ENCODE data around the gene ADAD2. TPM values are rescaled to one million over a fixed set of nuclear protein-coding genes. Genes with fewer than 3 reads are reported as not detected.
A peak's percentile ranks its signal among the peaks of the same experiment; 100 is the strongest.

ADAD2 gene
- total RNA-seq, 1 experiment from 2014 or later = not detected

DNA sequence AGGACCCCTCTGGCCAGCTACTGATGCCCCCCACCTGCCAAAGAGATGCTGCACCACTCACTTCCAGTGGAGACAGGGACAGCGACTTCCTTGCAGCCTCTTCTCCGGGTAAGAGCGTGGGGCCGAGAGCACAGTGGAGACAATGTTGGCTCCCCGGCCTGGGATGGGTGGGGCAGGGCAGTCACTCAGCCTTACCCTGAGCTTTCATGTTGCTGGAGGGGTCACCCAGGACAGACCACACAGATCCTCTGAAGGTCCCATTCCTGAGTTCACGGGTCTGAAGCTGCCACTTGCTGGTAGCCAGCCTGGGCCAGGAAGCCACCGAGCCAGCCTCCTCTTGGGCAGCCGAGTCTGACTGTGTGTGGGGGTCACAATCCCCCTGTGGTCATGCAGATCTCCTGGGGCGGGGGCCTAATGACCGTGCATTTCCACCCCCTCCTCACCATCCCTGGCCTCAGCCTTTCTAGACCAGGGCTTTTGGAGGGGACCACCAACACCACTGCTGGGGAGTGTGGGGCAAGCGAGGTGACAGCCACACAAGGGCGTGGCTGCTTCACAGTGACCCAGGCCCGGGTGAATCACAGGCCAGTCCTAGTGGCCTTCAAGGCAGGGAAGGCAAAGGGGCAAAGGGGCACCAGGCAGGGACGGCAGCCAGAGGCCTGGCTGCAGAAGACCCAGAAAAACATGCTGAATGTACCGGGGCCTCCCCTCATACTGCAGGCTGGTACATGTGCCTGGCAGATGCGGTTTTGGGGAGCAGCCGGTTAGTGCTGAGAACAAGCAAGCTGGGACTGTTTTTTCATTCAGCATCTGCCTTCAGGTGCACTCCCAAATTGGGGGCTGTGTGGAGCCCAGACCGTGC is 14.5 kb upstream of the ADAD2 start:
- no peak for DNase-seq (ENCODE audit: low read depth)

DNA sequence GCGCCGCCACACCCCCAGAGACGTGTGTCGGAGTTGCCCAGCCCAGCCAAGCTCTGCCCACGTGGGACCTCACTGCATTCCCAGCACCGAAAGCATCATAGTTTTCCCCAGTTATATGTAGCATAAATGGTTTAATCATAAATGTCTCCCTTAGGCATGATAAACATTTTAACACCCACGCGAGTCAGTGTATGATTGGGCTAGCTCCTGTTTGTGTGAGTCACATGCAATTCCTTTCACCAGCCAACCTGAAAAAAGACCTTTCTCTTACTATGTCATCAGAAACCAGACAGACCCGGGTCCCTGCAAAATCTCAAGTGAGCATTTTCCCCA is 13.2 kb upstream of the ADAD2 start:
- no peak for DNase-seq (ENCODE audit: low read depth)

DNA sequence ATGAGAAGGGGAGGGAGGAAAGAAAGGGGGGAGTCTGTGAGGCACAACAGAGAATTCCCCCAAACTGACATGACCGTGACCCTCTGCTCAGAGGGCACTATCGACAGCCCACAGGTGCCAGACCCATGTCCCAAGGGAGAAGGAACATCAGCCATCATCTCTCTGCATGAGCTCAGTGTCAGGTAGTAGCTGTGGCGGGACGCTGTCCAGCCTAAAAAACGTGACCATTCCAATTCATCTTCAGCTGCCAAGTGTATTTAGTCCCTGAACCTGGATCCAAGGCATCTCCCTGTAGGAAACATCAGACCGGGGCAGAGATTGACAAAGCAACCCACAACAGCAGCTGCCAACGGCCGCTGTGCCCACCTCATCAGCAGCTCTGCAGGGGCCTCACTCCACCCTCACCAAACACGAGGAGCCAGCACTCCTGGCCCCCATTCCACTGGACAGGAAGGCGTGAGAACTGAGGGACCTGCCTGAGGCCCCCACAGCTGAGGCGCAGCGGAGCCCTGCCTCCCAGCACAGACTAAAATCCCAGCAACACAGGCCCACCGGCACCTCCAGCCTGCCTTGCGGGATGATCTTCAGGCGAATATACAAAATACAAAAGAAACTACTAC is 12.7 kb upstream of the ADAD2 start:
- DNase-seq (ENCODE audit: low read depth) = no peak

DNA sequence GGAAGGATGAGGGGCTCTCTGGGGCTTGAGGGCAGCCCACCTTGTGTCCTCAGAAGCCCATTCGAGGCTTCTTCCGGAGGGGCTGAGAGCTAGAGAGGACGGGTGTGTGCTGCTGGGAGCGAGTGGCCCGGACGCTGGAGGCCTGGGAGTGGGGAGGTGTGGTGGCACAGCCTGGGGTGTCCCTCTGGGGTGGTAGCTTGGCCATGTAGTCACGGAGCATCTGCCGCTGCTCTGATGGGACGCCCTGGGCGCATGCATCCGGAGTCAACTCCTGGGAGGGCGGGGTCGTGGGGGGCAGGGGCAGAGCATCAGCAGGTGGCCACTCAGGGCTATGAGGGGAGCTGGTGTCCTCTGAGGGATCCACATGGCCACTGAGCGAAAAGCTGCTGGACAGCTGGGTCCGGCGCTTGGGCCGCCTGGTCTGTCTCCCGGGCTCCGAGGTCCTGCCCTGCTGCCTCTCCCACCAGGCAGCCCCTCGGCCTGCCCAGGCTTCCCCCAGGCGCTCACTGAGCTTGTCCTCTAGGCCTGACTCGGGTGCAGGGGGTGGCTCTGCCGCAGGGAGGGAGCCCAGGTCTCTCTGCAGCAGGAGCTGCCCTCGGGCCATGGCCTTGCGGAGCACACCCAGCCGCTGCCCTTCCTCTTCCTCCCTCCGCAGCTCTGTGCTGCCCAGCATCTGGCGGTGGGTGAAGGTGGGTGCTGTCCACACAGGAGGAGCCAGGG is 11.9 kb upstream of the ADAD2 start:
- DNase-seq (ENCODE audit: low read depth) = no peak

DNA sequence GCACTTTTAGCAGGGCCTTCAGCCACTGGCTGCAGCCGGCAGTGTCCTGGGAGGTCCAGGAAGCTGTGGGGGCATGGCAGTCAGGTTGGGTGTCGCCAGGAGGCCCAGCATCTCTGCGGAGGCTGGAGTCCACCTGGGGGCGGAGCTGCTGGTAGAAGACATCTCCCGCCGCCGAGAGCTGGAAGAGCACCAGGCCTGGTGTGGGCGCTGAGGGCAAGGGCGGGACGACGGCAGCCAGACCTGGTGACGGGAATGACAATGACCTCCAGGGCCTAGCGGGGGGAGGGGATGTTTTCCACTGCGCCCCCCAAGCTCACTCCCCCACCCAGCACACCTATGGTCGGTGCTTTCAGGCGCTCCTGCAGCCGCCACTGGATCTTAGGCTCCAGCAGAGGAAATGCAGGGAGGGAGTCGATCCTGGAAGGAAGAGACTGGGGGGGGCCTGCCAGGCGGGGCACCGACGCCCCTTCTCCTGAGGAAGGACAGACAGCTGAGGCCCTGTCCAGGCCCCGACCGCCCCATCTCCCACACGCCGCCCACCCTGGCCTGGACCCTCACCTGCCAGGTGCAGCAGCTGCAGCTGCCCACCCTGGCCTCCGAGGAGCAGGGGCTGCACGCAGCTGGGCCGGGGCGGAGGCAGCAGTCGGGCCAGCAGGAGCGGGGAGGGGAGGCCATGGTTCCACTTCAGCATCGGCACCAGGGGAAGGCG is 11.2 kb upstream of the ADAD2 start:
- DNase-seq (ENCODE audit: low read depth) = no peak

DNA sequence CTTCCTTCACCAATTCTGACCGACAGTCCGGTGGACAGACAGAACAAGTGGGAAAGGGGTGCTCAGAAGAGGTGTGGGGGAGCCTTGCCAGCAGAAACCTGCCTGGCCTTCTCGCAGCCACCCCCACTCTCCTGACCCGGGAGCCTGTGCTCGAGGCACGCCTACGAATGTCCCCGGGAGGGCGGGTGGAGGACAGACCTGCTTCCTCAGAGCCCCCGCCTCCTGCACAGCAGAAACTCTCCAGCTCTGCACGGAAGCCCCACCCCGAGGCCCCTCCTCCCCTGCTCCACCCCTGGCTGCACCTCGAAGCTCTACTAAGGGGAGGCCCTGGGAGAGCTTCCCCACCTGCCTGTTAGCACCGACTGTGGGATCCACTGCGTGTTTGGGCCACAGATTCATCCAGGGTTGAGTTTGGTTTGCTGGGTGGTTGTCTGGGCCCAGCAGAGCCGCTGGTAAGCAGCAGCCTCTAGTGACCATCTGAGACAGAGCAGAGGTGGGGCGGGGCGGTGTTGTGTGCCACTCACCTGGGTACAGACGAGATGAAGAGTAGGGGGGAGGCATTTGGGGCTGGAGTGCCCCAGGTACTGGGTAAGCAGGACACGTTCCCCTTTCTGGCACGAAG is 10.3 kb upstream of the ADAD2 start:
- no peak for DNase-seq (ENCODE audit: low read depth)

DNA sequence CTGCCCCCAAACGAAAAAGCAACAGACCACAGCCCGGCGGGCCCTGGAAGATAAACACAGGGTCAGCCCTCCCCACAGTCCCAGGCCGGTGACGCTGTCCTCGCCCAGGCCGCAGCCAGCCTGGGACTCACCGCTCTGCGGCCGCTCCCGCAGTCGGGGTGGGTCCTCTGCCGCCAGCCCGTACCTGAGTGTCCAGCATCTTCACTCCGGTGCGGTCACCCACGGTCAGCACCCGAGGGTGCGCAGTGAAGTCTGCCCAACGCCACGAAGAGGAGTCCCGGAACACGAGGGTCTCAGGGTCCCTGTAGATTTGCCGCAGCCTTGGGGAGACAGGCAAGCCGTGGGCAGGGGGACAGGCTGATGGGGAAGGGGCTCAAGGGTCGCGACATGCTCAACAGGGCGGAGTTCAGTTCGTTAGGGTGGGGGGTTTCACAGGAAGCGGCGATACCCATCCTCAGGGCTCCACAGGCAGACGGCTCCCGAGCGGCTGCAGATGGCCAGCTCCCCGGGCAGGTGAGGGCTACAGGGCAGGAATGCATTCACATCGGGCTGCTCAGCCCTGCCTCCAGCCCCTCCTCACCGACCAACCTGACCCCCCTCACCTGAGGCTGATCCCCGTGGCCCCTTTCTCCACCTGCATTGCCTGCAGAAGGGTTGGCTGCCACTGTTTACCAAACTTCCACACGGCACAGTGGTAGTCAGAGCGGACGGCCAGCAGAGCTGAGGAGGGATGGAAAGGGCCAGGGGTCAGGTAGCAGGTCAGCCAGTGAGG is 9.6 kb upstream of the ADAD2 start:
- no peak for DNase-seq (ENCODE audit: low read depth)

DNA sequence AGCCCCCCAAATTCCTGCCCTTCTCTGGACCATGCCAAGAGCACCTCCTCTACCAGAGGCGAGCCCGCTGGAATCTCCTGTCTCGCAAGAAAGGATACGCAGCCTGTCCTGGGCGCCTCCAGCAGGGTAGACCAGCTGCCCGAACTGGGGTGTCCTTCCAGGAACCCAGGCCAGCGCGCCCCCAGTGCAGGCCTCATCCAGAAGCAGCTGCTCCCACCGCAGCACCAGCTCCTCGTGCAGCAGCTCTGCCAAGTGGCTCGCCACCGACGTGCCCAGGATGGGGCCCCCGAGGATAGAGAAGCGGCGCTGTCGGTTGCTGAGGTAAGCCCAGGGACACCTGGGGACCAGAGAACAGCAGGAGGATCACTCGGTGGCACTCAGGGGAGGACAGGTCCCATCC is 8.9 kb upstream of the ADAD2 start:
- DNase-seq (ENCODE audit: low read depth) = no peak

DNA sequence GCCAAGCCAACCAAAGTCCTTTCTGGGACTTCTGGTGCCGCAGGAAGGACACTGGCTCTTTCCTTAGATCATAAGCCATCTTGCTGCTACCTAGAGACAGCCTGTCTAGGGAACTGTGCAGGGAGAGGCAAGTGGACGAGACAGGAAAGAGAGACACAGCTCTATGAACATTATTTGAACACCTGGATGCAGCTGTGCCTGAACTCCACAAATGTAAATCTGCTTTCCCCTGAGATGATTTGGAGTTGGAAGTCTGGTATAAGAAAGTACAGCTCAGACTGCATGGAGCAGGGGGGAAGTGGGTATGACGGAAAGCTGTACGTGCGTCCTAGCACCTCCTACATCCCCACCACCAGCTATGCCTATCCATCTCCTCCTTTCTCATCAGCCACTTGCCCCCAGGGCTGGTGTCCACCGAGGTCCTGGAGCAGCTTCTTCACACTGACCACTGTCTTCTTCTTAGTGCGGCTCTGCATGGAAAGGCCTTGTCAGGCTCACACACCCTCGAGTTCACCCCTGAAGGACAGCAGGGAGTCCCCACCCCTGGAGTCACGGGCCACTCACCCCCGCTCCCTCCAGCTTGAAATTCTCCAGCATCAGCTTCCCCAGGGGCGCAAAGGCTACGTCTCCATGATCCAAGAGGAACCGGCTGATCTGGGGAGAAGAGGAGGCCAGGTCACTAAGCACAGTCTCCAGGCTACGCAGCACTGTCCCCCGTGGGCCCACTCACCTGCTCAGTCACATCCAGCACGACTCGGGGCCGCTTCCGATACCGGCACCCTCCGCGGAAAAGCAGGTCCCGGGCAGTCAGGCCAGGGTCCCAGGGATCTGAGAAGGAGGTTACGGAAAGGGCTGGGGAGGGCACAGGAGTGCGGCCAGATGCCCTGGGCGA is 8.0 kb upstream of the ADAD2 start:
- no peak for DNase-seq (ENCODE audit: low read depth)

DNA sequence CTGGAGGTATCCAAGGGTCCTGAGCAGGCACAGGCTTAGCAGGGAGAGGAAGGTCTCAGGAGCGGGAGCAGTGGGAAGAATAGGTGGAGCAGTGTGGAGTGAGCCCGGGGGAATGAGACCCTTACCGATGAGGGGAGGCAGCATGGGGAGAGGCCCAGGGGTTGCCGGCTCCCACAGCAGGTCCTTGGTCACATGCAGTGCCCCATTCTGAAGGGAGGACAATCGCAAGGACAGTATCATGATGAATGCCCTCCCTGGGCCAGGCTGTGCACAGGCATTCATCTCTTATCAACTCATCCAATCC is 7.4 kb upstream of the ADAD2 start:
- no peak for DNase-seq (ENCODE audit: low read depth)

DNA sequence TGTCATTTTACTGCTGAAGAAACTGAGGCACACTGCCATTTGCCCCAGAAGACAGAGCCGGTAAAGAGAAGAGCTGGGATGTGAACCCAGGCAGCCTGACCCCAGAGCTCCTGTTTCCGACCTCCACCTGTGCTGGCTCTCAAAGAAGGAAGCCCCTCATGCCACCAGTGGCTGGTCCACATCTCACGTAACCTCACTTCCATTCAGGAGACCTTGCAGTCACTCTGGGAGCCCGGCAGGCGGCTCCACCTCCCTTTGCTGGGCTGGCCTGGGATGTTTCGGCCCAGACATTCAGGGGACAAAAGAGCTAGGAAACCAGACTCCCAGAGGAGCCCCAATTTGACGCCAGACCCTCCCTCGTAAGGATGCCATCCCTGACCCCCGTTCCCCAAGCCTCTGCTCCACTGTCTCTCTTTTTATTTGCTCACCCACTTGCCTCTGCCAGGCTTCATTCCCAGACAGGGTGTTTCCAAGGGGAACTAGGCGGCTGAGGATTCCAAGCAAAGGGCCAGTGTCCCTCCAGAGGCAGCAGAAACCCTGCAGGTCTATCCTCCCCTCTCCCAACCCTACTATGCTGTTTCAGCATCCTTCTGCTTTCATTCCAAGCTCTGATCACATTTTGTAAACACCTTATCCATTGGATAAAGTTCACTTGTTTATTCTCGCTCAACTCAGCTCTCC is 6.9 kb upstream of the ADAD2 start:
- DNase-seq (ENCODE audit: low read depth) = peak; percentile 29

DNA sequence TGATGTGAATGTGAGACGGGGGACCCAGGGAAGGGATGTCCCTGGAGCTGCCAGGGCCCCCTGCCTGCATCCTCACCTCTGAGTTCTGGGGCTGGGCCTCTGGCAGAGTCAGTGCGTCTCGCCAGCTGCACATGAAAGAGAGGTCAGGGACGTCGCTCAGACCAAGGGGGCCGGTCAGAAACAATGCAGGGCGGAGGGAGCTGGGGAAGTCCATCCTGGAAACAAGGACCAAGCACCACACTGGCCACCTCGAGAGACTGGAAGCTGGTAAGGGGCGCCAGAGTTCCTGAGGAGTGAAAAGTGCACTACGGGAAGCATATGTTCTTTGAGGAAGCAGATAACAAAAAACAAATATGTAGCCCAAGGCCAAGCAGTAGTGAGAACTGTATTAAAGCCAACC is 6.2 kb upstream of the ADAD2 start:
- no peak for DNase-seq (ENCODE audit: low read depth)

DNA sequence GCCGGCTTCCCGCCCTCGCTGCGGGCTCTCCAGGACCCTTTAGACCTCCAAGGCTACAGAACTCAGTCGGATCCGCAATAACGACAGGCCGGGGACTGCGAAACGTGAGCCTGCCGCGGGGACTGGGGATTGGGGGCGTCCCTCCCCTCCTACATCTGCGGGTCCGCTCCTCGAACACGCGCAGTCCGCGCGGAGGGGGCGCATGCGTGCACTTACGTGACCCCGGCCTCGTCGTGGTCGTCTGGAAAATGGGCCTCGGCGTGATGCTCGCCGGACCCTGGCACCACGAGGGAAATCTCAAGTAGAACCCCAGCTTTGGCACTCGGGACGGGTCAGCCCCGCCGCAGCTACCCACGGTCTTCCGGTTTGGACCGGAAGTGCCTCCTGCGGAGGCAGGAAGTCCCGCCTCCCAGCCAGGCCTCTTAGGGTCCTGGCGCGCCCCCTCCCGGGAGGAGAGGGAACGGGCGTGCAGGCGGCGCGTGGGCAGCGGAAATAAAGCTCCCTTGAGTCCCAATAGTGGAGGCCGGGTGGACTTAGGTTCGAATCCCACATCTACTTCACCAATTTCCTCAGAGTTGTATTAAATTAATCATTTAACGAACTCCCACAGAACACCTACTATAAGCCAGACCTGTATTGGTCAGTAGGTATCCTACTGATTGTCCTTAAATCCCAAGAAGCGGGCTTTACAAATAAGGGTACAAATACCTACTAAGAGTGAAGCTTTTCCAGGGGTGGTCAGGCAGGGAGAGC is 4.1 kb upstream of the ADAD2 start, which contains the start of gene TAF1C:
TAF1C (minus strand) TSS at position 373 of the 753 bp plus-strand sequence. CDS start 2,069 bp downstream, outside the sequence.
- DNase-seq (ENCODE audit: low read depth) = peak; percentile 92

DNA sequence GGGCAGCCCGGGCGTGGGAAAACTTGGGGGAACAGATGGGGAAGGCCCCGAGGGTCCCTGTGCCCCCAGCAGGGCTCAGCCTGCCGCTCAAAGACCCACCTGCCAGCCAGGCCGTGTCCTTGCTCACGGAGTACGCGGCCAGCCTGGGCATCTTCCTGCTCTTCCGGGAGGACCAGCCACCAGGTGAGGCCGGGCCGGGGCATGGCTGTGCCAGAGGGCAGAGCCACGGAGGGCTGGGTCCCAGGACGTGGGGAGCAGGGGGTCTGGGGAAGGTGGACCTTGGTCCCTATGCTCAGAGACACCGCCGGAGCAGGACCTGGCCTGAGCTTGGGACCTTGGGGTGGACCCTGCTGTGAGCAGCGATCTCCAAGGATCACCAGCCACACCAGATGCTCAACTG is 509 bp downstream of the ADAD2 start:
- DNase-seq (ENCODE audit: low read depth) = no peak

DNA sequence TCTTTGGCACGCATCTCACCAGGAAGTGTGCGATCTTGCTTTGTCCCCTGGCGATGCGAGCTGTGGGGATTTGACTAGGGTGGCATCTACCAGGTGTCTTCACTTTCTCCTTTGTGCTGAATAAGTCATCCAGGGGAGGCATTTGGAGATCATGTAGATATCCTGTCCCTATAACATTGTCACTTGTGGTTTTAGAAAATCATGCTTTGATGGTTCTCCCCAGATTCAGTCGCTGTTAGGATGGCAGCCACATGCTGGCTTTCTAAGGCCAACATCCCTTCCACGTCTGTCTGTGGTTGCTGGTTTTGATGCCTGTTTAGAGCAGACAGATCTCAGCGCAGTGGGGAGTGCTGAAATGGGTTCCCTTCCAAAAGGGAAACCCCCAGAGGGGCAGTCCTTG is 2.5 kb downstream of the ADAD2 start:
- DNase-seq (ENCODE audit: low read depth) = no peak

DNA sequence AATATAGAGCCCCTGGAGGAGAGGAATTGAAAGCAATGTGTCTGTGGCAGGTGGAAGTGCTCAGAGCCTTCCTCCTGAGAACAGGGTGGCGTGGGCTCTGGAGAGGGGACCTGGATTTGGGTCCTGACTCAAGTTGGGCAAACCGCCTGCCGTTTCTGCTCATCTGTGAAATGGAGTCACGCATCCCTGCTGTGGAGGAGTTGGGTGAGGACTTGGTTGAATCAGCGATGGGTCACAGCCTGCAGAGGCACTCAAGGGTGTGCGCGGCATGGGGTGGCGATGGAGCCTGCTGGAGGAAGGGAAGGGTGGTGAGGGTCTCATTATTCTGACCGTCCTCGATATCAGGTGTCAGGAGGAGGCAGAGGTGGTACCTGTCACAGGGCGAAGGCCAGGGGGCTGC is 3.1 kb downstream of the ADAD2 start:
- no peak for DNase-seq (ENCODE audit: low read depth)

DNA sequence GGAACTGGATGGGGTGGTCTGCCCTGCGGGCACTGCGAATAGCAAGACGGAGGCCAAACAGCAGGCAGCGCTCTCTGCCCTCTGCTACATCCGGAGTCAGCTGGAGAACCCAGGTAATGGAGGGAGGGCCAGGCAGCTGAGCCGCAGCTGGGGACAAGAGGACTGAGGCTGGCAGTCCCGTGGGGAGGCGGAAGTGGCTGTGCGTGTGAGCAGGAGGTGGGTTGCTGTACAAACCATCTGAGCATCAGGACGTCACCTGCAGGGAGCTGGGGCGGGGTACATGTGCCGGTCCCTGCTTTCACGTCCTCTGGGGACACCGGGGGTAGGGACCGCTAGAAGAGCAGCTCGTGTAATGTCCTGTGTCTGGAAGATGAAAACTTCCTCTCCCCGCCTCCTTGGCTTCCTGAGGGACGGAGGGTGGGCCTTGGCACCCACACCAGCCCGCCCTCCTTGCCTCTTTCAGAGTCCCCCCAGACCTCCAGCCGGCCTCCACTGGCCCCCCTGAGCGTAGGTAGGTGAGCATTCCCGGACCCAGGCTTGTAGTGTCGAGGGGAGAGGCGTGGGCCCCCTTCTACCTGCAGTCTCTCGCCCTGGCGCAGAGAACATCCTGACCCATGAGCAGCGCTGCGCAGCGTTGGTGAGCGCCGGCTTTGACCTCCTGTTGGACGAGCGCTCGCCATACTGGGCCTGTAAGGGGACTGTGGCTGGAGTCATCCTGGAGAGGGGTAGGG is 3.7 kb downstream of the ADAD2 start:
- no peak for DNase-seq (ENCODE audit: low read depth)
